Head of caudate nucleus (tissue), 42 donors: ENCODE data around the gene P3H3.

ENCODE experiments used
- DNase-seq, 42 donors: peaks; one replicate each; pipeline versions ENCODE4 v3.0.0 to v3.0.0-alpha.2; 2020 to 2021; ENCODE audit warnings: mixed read lengths in 7 of 42
- intact Hi-C: fragments of 100-400 bp; cut with DNase I; formaldehyde crosslinking; loops from one replicate; pipeline ENCODE4 v1.15.0; 2022

P3H3 gene

GRCh38 chr12:6792522-6793201 is 35.5 kb upstream of the P3H3 start:
- intact Hi-C loops: no loop called here
- DNase-seq: peak in 24 of 42 donors; percentile 14 to 68 (median 34)

GRCh38 chr12:6795088-6795487 is 33.1 kb upstream of the P3H3 start:
- intact Hi-C loops: no loop called here

GRCh38 chr12:6796576-6796975 is 31.6 kb upstream of the P3H3 start:
- intact Hi-C loops: no loop called here
- DNase-seq: no peak

More at GRCh38 chr12:6795088-6795487, 33.1 kb upstream of the P3H3 start:
- no peak for DNase-seq

GRCh38 chr12:6799147-6799546 is 29.1 kb upstream of the P3H3 start:
- intact Hi-C loops: no loop called here
- no peak for DNase-seq

GRCh38 chr12:6807170-6807569 is 21.0 kb upstream of the P3H3 start:
- no peak for DNase-seq
- intact Hi-C loops: no loop called here

- DNase-seq: no peak
- intact Hi-C loops: no loop called here
Observed at GRCh38 chr12:6809056-6809455, 19.2 kb upstream of the P3H3 start.

GRCh38 chr12:6810758-6811157 is 17.4 kb upstream of the P3H3 start:
- intact Hi-C loops: no loop called here
- DNase-seq: no peak

- intact Hi-C loops: no loop called here
- DNase-seq: no peak
Observed at GRCh38 chr12:6813363-6813762, 14.8 kb upstream of the P3H3 start.

GRCh38 chr12:6816598-6816997 is 11.6 kb upstream of the P3H3 start:
- intact Hi-C loops: no loop called here
- no peak for DNase-seq

GRCh38 chr12:6817098-6817497 is 11.1 kb upstream of the P3H3 start:
- no peak for DNase-seq
- intact Hi-C loops: no loop called here

- intact Hi-C loops: no loop called here
- no peak for DNase-seq
Observed at GRCh38 chr12:6817662-6818157, 10.5 kb upstream of the P3H3 start.

GRCh38 chr12:6818222-6818621 is 10.0 kb upstream of the P3H3 start:
- intact Hi-C loops: no loop called here
- DNase-seq: no peak

- no peak for DNase-seq
- intact Hi-C loops: no loop called here
Observed at GRCh38 chr12:6818645-6819044, 9.6 kb upstream of the P3H3 start.

- intact Hi-C loops: loop anchor here (5.0 kb wide), 1 partner anchor 37 kb away; no protein-coding TSS in a partner anchor
- no peak for DNase-seq
Observed at GRCh38 chr12:6819106-6820030, 8.8 kb upstream of the P3H3 start.

GRCh38 chr12:6820166-6820565 is 8.0 kb upstream of the P3H3 start:
- no peak for DNase-seq
- intact Hi-C loops: loop anchor here (5.0 kb wide), 1 partner anchor 38 kb away; no protein-coding TSS in a partner anchor

- DNase-seq: peak in 36 of 42 donors; percentile 38 to 79 (median 54)
- intact Hi-C loops: loop anchor here (5.0 kb wide), 1 partner anchor 40 kb away; no protein-coding TSS in a partner anchor
Observed at GRCh38 chr12:6821591-6822425, 6.4 kb upstream of the P3H3 start, which contains the start of gene GPR162. Gene GPR162, plus strand, starts transcription at chr12:6821821. Its CDS starts 2,078 bp downstream, at chr12:6823899.

- intact Hi-C loops: loop anchor here (5.0 kb wide), 1 partner anchor 40 kb away; no protein-coding TSS in a partner anchor
- DNase-seq: peak in 4 of 42 donors; percentile 16 to 62 (median 42)
Observed at GRCh38 chr12:6822426-6823135, 5.6 kb upstream of the P3H3 start.
